Peyer's patch (tissue), 4 donors: ENCODE results near the gene GRID2.

Source experiments
- CTCF ChIP-seq, 6 experiments: fragments of 450-650 bp in 4 of 6; fragments of 200-600 bp in 2 of 6; sonication (generic) in 1 of 6; IDR thresholded peaks; one replicate each; pipeline ENCODE4 v1.5.1; 2017 to 2019; ENCODE audit warnings: antibody characterized with exemption in 6 of 6, mild to moderate bottlenecking in 3 of 6, moderate library complexity in 1 of 6
- POLR2A ChIP-seq, 2 donors: fragments of 450-650 bp; IDR thresholded peaks; one replicate each; pipeline ENCODE4 v1.5.1; 2017; ENCODE audit warnings: antibody characterized with exemption in 2 of 2, mild to moderate bottlenecking in 2 of 2, moderate library complexity in 2 of 2

GRCh38 chr4:93660036-93660435, 1356.3 kb downstream of the GRID2 start:
- no peak for TF ChIP-seq CTCF (IDR thresholded peaks at IDR 0.05)
- no peak for TF ChIP-seq POLR2A (IDR thresholded peaks at IDR 0.05)
